NCI-H774 (cell line): ENCODE results near the gene MBLAC1.

ENCODE experiments used
- DNase-seq: peaks from one replicate; lab custom pipeline; 2025; lab: John Stamatoyannopoulos, UW

Gene MBLAC1

DNA sequence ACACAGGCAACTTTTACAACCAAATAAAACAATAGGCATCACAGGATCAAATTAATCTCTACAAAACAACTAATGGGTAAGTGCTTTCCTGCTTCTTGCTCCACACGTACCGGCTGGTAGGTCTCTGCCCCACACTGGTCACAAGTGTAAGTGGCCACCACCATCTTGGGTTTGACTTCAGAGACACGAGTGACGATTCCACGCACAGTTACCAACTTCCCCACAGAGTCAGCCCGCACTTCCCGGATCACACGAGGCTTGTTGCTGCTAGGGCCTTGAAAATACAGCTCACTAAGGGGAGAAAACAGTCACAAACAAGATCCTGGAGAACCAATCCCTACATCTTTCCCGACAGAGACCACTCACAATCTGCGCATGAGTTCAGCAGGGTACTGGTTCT, 27.9 kb upstream of the MBLAC1 start:
- no peak for DNase-seq

GRCh38 chr7:100099452-100099851, 27.3 kb upstream of the MBLAC1 start:
- no peak for DNase-seq

DNA sequence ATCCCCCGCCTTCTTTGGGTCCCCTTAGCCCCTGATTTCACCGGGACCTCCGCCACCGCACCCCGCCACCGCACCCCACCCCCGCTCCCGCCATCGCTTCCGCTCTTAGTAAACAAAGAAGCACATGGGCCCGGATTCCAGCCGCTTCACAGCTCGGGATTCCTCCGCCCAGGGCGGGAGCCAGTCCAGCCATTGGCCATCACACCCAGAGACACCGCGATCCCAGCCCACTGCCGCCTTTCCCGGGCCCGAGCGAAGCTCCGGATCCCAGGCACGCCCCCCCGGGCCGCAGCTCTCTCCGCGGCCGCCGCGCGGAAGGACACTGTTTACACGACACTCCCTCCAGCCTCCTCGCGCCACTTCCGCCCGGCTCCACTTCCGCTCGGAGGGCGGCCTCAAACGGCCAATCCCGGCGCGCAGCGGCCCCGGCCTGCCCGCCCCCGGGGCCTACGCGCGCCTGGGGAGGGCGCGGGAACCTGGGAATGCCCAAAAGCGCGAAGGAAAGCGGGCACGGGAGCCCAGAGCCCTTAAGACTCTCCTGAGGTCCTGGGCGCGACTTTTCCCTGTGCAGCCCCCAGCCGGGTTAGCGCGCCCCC, 26.2 kb upstream of the MBLAC1 start:
- peak; percentile 95 for DNase-seq

- DNase-seq, result peak; percentile 99
Measured at GRCh38 chr7:100101016-100101862, 25.5 kb upstream of the MBLAC1 start, which contains the start of the genes AP4M1 and MCM7. AP4M1 (plus strand) TSS chr7:100101643; CDS start chr7:100101715, 72 bp downstream. MCM7 (minus strand) TSS chr7:100101397; CDS start chr7:100101294, 103 bp downstream.

GRCh38 chr7:100102950-100103840, 23.6 kb upstream of the MBLAC1 start:
- DNase-seq, result no peak

DNA sequence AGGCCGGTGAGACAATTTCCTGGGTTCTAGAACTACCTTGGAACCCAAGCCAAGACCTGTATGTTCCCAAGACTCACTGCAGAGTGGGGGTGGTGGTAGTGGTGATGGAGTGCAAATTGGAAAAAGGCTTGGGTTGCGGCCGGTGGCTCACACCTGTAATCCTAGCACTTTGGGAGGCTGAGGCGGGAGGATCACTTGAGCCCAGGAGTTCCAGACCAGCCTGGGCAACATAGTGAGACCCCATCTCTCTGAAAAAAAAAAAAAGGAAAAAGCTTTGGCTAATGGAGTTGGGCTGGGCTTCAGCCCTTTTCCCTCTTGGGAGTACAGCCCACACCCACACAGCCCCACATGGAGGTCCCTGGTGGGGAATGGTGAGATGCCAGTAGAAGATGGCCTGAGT, 21.2 kb upstream of the MBLAC1 start:
- no peak for DNase-seq

- no peak for DNase-seq
Measured at GRCh38 chr7:100106633-100107032, 20.1 kb upstream of the MBLAC1 start.

DNA sequence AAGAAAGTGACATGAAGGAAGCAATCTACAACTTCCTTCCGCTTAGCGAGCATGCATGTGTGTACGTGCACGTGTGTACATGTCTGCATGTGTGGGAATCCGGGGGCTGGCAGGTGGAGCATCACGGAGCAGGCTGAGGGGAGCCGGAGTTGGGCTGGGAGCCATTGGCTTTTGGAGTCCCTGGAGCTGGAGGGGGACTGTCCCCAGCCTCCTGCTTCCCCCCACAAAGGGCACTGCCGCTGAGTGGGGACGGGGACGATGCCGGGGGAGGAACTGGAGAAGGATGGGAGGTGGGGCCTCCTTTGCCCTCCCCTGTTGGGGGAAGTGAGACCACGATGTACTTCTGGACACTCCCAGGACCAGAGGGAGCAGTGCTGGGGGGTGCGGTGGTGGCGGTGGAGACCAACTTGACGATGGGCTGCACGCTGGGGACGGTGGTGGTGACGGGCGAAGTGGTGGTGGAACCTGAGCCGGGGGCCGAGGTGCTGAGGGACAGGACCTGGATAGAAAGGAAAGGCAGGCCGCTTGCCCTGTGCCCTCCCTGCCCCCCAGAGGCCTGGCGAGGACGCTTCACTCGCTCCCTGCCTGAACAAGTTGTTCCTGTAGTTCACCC, 19.5 kb upstream of the MBLAC1 start:
- no peak for DNase-seq

DNA sequence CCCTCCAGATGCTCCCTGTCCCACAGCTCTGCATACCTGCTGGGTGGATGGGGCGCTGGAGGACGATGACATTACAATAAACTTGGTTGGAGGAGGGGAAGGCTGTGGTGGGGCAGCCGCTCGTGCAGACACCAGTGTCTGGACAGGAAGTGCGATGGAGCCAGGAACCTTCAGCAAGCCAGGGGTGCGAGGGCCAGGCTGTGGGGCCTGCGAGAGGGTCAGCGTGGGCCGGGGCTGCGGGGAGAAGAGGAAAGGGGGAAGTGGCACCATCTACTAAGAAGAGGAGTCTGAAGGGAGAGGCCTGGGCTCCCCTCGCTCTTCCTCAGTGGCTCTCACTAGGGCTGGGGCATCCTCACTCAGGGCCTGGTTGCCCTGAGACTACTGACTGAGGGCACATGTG, 18.9 kb upstream of the MBLAC1 start:
- no peak for DNase-seq

DNA sequence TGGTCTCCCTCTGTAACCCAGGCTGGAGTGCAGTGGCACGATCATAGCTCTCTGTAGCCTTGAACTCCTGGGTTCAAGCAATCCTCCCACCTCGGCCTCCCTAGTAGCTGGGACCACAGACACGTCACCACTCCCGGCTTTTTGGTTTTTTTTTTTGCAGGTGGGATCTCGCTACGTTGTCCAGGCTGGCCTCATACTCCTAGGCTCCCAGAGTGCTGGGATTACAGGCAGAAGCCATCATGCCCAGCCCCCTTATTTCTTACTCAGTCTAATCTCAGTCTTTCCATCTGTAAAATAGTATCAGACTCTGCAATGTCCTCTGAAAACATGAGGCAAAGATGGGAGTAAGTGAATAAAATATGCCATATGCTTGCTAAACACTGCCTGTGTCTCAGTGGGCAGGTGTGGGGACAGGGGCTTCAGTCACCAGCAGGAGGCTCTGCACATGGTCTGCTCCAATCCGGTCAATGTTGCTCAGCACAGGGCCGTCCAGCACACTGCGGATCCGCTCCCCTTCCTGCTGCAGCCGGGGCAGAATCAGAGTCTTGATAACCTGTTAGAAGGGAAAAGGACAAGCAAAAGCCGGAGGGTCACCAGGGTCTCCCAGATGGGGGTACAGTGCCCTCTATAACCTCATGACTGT, 17.1 kb upstream of the MBLAC1 start:
- no peak for DNase-seq

DNA sequence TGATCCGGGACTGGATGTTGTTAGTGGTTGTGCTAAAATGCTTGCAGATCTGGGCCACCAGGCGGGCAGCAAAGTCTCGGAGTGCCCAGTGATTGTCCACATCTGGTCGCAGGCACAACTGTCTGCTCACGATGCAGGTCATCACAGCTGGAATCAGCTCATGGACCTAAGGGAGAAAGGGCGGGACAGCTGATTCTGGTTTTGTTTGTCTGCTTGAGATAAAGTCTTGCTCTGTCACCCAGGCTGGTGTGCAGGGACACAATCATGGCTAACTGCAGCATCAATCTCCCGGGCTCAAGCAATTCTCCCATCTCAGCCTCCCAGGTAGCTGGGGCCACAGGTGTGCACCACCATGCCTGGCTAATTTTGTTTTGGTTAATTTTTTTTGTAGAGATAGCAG, 15.6 kb upstream of the MBLAC1 start:
- DNase-seq, result no peak

DNA sequence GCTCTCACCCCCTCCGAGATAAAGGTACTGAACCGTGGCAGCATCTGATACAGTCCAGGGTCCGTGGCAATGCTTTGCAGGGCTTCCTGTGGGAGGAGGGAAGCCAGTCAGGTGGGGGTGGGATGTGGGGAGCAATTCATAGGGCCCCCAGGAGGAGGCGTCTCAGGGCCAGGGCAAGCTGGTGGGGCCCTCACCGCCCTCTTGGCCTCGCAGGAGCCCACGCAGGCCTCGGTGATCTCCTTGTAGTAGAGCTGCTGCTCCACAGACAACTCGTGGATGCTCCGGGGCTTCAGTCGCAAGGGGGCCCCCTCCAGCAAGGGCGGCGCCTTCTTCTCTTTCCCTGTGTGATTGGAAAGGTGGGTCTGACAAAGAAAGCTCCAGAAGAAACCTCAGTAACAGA, 14.9 kb upstream of the MBLAC1 start:
- DNase-seq, result no peak

GRCh38 chr7:100115026-100115425, 11.7 kb upstream of the MBLAC1 start:
- no peak for DNase-seq

DNA sequence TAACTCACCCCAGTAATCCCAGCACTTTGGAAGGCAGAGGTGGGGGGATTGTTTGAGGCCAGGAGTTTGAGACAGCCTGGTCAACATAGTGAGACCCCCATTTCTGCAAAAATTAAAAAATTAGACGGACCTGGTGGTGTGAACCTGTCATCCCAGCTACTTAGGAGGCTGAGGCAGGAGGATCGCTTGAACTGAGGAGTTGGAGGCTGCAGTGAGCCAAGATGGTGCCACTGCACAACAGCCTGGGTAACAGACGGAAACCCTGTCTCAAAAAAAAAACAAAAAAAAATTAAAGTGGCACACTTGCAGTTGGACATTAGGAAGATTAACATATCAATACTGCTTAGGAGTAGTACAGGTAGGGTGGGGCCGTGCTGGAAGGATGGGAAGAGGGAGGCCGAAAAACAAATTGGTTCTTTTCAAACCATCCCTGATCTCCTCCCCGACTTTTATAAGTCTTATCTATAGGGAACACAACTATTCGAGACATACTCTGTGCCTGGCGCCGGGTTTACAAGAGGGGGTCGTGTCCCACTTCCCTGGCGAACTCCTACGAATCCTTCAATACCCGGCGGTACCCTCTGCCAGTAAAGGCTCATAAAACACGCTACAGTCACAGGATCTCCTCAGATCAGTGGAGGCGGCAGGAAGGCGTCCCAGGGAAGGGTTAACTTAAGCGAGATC, 8.2 kb upstream of the MBLAC1 start:
- DNase-seq, result no peak

- peak; percentile 91 for DNase-seq
Measured at GRCh38 chr7:100119072-100119969, 7.4 kb upstream of the MBLAC1 start, which contains the start of the genes CNPY4 and TAF6. CNPY4 (plus strand) TSS chr7:100119634; CDS start chr7:100119745, 111 bp downstream. TAF6 (minus strand) TSS chr7:100119358; CDS start chr7:100114209, 5,149 bp downstream.

DNA sequence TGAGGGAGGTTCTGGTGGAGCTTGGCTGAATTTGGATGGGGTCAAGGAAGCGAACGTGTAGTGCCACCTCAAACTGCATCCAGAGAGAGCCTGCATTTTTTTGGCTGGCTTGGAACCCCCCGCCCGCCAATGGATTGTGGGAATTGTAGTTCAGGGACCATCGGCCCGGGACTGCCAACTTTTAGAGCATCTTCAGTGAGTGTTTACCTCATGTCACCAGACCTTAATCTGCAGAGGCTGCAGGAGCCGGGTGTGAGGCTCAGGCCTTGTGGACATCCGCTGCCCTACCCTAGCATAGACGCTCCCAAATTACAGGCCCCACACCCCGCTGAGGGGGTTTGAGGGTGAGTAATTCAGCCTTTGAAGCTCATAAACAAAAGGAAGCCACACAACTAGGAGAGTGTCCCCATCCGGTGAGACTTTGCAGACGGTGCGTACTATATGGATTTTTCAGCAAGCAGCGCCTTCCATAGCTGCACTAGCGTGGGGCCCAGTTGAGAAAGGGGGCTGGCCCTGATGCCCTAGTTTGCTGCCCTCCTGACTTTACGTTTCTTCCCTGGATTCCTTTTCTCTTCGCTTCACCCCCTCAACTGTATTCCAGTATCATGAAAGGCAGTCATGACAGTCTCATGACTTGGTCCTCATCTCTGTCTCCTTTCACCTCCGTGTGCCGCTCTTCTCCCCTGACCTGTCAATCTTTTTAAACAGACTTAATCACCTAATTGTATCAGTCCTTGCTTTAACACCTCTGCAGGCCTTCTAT, 6.6 kb upstream of the MBLAC1 start:
- DNase-seq, result no peak

GRCh38 chr7:100120733-100121036, 6.1 kb upstream of the MBLAC1 start:
- no peak for DNase-seq

- DNase-seq, result peak; percentile 91
Measured at GRCh38 chr7:100122067-100122466, 4.7 kb upstream of the MBLAC1 start.

GRCh38 chr7:100122568-100122967, 4.2 kb upstream of the MBLAC1 start:
- DNase-seq, result no peak
